NCI-H82 treated with DMSO at 0.1 percent for 48 hours (cell line): ENCODE results near the gene PMM2.

Source experiments
- DNase-seq: peaks from one replicate; lab custom pipeline; 2025; ENCODE audit not compliant: unreplicated experiment; lab: John Stamatoyannopoulos, UW

The PMM2 gene

DNA sequence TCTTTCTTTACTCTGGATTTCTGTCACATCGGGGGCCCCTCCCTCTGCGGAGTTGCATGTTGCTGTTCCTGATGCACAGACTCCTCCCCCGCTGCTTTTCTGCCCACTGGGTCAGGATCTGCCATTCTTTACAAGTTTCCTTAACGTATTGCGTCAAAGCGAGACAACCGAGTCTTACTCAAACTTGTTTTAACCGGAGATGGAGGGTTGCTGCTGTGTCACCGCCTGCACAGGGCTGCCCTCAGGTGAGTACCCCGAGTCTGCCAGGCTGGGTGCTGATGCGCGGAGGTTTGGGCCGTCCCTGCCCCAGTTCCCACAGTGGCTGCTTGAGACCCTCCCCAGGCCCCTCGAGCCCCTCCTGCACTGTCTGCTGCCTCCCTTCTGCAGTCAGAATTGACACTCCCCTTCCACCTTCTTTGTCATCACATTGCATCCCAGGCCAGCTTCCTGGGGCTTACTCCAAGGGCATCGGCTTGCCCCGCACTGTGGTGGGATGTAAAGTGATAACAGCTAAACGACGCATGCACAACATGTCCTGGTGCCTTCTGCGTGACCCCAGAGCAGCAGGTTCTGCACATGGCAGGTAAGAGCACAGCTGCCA lies 51.9 kb downstream of the PMM2 start:
- no peak for DNase-seq

DNA sequence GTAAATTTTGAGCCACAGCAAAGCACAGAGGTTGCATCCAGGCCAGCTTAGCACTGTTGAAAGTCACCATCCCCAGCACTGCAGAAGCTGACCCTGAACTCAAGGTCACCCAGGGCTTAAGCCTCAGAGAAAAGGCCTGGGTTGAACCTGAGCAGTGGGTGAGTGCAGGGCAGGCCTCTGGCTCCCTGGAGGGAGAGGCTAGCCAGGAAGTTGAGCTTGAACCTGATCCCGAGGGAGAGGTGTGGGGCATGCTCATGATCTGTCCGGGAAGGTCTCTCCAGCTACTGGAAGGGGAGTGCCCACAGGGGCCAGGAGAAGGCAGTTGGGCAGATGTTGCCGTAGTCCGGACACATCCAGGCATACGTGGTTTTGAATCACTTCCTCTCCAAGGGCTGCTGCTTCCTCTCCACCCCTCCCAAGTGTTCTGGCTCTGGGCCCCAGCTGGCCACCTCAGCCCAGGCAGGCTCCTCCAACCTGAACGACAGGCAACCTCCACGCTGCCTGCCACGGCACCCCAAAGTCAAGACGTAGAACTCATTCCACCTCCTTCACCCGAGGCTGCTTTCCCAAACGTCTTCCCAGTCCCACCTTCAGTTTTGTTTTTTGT lies 52.7 kb downstream of the PMM2 start:
- no peak for DNase-seq

DNA sequence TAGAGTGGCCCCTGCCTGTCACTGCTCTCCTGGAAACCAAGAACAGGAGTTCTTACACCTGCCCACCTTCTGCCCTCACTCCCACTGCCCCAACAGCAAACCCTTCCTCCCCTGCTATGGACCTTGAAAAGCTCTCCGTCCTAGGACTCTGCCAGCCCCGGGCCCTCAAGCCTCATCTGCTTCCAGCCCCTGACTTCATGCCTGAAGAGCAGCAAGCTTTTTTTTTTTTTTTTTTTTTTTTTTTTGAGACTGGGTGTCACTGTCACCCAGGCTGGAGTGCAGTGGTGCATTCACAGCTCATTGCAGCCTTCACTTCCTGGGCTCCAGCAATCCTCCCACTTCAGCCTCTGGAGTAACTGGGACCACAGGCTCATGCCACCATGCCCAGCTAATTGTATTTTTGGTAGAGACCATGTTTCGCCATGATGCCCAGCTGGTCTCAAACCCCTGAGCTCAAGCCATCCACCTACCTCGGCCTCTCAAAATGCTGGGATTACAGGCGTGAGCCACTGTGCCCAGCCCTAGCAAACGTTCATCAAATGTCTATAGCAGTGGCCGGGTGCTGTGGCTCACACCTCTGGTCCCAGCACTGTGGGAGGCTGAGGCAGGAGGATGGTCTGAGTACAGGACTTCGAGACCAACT lies 54.2 kb downstream of the PMM2 start:
- no peak for DNase-seq

DNA sequence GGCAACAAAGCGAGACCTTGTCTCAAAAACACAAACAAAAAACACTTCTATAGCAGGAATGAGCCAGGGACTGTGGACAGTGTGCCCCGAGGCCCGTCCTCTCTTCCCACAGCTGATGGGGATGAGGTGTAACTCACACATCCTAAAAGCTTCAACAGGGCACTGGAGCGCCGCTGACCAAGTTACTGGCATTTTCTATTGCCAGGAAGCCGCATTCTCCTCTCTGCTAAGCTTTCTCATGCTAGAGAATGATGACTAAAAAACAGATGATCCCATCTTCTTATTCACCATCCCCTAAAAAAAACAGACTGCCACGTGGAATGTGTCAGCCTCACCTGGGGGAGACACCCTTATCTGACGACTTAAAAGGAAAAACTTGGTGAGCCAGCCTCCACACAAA lies 54.9 kb downstream of the PMM2 start:
- DNase-seq: no peak

DNA sequence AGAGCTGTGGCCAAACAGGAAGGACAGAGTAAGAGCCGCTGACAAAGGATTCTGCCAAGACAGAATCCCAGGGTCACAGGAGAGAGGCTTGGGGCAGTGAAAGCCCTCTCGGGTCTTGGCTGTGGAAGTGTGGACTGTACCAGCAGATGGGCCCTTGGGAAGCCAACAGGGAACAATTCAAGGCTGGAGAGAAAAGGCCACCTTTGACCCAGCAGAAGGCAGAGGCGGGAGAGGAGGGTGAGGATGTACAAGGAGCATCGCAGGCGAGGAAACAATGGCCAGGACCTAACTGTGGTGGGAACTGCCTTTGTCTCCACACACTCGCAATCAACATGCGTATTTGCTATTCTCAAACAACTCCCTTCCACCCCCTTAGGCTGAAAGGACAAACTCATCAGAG lies 55.5 kb downstream of the PMM2 start:
- DNase-seq: no peak

DNA sequence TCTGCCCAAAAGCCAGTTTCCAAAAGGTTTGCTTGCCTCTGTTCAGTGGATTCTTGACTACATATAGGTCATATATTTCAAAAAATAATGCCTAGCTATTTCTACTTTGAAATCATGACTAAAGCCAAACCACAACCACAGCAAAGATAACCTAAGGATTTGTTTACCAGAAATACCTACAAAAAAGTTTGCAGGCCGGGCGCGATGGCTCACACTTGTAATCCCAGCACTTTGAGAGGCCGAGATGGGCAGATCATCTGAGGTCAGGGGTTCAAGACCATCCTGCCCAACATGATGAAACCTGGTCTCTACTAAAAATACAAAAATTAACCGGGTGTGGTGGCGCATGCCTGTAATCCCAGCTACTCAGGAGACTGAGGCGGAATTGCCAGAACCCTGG lies 56.0 kb downstream of the PMM2 start:
- DNase-seq: no peak

DNA sequence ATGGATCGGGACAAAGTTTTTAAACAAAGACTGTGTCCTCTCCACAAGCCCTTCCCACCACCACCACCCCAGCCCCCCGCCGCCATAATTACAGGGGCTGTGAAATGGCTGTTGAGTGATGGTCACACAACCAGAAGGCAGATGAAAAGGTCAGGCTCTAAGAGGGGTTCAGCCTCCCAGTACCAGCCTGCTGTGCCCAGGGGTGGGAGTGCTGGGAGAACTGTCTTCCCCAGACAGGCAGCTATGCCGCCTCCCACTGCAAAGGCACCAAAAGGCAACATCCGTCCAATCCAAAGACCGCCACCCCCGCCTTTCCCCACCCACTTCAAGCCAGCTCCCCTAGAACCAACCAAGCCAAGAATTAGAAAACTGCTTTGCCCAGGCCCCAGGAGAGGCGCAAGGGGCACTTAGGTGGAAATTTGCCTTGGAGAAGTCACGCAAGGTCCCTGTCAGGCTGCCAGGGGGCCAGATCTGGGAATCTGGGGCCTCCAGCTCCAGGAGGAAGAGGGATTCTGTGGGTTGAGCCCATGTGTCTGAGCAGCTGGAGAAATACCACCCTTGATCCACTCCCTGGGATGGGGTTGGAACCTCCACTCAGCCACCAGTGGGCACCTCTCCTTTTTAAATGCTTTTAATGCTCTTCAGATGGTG lies 56.8 kb downstream of the PMM2 start:
- no peak for DNase-seq

DNA sequence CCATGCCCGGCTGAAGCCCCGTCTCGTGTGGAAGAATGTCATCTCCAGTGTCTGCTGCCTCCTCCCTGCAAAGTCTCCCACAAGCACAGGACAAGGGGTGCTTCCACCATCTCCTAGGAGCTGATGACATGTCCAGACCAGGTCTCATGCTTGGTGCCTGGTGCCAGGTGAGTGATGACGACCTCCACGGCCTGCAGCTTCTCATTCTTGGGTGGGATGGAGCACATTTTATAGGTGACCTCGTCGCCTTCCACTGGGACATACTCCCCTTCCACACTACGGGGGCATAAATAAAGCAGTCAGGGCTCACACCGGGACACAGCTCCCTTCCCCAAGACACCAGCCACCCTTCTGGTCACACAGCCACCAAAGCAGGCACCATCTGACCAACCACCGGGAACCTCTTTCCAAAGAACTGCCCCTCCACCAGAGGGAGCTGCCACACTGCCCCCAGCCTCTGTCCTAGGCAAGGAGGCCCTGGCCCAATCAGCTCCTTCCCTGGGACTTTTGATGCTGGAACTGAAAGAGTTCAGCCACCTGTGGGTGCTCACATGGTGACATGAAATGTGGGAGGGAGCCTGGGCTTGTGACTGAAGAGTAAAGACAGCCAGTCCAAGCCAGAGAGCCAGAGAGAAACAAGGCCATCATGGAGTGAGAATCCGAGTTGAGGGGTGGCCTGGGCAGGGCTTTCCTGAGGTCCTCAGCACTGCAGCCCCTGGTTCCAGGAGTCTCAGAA lies 57.6 kb downstream of the PMM2 start:
- DNase-seq: no peak

DNA sequence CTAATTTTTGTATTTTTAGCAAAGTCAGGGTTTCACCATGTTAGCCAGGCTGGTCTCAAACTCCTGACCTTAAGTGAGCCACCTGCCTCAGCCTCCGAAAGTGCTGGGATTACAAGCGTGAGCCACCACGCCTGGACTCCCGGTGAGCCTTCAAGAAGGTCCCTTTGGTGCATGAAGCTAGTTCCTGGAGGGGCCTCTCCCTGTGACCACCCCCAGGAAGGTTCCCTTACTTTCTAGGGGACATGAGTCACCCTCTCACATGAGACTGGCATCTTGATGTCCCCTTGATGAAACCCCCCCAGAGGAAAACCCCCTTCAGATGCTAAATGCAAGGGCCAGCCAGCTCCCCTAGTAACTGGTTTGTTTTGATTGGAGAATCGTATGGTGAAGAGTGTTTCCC lies 58.3 kb downstream of the PMM2 start:
- DNase-seq: no peak

DNA sequence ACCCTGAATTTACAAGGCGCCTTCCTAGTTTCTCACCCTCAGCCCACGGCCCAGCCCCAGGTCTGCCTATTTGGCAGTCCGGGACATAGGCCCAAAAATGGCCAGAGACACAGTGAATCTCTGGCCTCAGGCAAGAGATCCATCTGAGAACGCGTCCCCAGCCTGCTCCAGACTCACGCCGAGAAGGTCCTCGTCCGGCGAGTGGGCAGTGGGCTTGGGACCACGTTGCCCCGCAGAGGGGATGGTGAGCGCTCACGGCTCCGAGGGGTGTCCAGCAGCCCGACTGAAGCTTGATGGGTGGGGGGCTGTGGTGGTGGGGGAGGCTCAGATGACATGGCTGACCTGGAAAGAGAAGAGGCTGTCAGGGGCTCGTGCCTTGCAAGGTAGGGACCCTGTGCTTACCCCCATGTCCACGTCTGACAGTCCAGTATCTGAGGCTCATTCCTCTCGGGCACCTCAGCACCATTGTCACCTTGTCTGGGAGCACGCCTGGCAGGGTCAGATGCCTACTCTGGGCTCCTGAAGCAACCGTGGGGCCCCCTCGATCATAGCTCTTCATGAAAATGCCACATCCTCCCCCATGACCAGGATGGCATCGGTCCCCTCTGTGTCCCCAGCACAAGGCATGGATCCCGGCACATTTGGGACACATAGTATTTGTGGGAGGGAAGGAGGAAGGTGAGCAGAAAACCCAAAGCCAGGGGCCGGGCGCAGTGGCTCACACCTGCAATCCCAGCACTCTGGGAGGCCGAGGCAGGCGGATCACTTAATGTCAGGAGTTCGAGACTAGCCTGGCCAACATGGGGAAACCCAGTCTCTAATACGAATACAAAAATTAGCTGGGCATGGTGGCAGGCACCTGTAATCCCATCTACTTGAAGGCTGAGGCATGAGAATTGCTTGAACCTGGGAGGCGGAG lies 61.6 kb downstream of the PMM2 start:
- DNase-seq: no peak

DNA sequence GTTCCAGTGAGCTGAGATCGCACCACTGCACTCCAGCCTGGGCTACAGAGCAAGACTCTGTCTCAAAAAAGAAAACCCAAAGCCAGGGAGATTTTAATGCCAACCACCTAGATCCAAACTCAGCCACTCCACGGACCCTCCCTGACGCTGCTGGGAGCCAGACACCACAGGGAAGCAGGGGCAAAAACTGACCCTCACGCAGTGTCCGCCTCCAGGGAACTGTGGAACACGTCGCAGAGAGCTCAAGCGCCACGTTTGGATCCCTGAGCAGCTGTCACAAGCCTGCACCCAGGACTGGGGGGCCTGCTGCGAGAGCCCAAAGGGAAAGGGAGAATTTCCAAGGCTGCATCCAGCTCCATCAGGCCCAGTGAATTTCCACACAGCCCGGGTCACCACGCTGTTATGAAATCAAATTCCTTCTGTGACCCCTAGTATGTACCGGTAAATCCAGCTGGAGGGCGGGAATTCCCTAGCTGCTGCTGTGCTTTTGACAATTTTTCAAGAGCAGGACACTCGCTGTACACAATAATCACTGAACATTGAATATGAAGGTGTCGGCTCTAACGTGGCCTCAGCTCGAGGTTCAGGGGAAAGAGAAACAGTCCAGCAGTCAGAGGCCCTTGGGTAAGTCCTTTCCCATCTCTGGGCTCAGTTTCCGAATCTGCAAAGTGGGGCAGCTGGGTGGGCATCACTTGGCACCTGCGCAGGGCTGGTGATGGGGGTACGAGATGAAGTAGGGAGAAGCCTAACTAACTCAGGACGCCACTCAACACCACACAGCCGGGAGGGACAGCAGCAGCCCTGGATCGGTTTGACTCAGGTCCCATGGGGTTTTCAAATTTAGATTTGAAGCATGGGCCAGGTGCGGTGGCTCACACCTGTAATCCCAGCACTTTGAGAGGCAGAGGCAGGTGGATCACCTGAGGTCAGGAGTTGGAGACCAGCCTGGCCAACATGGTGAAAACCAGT lies 62.6 kb downstream of the PMM2 start:
- DNase-seq: no peak

DNA sequence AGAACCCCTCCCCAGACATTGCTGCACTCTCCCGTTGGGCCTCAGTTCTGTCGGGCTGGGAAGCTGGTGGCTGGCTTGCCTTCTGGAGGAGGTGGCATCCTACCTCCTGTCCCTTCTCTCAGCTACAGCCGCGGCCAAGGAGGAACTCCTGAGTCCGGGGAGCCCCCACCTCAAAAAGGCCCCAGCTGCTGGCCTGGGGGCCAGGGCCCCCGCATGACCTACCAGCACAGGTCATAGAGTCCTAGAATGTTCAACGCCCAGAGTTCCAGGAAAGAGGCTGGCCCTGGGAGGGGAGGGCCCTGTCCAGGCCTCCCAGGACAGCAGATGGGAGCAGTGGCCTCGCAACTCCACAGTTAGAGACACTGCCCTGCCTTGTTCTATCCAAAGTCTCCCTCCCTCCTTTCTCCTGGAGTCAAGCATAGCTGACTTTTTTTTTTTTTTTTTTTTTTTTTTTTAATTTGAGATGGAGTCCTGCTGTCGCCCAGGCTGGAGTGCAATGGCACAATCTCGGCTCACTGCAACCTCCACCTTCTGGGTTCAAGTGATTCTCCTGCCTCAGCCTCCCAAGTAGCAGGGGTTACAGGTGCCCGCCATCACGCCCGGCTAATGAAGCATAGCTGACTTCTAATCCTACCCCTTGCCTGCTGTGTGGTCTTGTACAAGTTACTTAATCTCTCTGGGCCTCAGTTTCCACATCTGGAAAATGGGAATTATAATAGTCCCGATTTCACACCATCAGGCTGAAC lies 64.1 kb downstream of the PMM2 start:
- DNase-seq: no peak

DNA sequence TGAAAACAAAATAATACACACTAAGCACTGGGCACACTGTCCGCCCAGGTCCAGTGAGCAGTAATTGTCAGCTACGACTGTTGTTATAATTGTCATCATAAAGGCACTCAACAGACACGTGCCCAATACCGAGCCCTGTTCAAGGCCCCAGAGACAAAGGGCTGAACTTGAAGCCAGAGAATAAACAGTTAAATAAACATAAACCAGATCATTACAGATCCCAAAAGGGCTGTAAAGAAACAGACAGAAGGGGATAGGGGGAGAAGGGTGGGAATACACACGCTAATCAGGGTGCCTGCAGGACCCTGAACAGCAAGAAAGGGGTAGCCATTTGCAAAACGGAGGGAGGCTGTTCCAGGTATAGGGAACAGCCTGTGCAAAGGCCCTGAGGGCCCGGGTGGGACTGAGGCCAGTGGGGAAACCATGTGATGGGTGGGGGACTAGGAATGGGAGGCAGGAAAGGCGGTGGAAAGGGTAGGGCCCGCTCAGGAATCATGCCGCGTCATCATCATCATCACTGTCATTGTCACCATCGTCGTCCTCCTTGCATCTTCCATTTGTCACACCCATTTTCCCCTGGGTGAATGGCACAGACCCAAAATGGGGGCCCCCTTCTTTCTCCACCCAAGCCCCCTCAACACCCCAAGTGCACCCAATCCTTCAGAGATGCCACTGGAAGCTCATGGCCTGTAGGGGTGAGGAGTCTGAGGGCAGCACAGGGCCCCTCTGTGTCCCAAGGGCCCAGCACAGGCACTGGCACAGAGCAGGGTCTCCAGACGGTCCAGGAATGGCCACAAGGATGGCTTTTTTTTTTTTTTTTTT lies 64.9 kb downstream of the PMM2 start:
- no peak for DNase-seq

DNA sequence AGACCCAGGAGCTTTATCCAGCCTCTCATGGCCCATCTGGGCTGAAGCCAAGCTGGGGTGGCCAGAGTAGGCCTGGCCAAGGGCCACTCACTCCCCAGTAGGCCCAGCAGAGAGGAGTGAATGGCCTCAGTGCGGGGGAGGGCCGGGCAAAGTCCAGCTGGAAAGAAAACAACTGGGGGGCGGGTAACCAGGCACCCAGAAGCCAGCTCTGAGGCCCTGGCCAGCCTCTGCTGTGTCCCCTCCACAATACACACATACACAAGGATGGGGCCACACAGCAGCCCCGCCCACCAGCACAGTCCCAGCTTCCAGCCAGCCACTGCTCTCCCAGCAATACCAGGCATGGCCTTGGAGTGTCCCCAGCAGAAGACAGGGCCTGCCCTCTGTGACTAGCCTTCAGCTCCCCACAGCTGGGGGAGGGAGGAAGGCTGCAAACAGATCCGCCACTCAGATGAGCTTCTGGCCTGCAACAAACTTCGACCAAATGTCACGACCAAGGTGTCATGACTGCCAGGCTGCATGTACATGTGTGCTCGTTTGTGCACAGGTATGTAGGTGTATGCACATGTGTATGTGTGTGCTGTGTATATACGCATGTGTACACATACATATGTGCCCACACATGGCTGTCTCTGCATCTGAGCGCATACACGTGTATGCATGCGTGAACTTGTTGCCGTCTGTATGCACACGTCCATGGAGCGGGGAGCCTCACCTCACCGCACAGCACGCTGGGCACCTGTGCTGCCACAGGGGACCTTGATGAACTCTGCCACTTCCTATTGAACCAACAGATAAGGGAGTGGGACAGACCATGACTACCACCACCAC lies 66.2 kb downstream of the PMM2 start:
- DNase-seq: no peak

DNA sequence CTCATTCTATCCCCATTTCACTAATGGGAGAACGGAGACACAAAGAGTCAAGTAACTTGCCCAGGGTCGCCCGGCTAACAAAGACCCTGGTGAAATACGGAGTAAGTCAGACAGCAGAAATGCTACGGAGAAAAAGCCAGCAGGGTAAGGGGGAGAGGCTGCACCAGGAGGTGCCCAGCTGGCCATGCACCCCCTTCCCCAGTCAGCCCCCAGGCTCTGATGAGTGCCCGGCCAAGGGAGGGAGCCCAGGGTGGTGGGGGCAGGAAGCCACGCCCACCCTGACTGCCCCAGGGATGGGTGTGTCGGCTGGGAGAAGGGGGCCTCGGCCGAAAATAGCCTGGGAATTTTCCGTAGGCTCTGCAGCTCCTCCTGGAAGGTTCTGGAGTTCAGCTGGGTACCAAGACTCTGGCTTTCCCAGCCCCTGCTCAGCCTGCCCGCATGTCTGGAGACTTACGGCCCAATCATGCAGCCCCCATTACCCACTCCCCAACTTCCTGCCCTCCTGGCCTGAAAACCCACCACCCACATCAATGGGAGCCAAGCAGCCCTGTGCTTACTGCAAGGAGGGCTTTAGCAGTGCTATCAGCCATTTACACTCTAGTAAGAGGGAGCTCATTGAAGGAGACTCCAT lies 67.0 kb downstream of the PMM2 start:
- DNase-seq: no peak

DNA sequence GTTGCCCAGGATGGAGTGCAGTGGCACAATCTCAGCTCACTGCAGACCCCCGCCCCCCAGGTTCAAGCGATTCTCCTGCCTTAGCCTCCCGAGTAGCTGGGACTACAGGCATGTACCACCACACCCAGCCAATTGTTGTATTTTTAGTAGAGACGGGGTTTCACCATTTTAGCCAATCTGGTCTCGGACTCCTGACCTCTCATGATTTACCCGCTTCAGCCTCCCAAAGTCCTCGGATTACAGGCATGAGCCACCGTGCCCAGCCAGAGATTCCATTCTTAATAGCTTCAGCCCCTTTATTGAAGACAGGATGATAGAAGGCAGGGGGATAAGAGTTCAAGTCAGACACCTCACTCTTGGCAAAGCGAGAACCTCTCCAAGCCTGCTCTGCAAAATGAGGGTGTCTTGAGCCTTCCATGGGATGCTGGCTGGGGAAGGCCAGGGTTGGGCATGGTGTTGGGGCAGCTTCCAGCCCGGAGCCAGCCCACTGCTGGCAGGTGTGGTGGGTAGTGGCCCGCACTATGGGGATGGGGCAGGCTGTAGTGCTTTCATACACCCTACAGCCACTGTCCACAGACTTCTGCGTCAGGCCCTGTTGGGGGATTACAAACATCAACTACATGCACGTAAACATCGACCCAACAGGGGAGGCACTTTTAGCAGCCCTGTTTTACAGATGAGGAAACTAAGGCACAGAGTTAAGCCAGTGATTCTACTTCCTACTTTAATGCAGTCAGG lies 67.7 kb downstream of the PMM2 start:
- DNase-seq: no peak
